Hepatocyte (in vitro differentiated cells): ENCODE data around the gene OR5AN1. TPM values are rescaled to one million over a fixed set of nuclear protein-coding genes. Genes with fewer than 3 reads are reported as not detected.

ENCODE experiments used
- DNase-seq: peaks from one replicate; pipeline ENCODE4 v3.0.0-alpha.2; 2016; ENCODE audit warnings: low spot score
- H2AFZ ChIP-seq: fragments of 200-600 bp; sonication (generic); 2 replicates; pipeline ENCODE4 v1.6.0; 2016; ENCODE audit warnings: antibody characterized with exemption, mild to moderate bottlenecking
- H3K27ac ChIP-seq: fragments of 200-600 bp; sonication (generic); 2 replicates; pipeline ENCODE4 v1.5.1; 2016; ENCODE audit warnings: mild to moderate bottlenecking
- H3K27me3 ChIP-seq: fragments of 200-600 bp; sonication (generic); 2 replicates; pipeline ENCODE4 v1.6.1; 2016
- H3K36me3 ChIP-seq: fragments of 200-600 bp; sonication (generic); replicated peaks from 2 replicates; pipeline ENCODE4 v1.5.1; 2016; ENCODE audit warnings: low read depth; ENCODE audit not compliant: insufficient read depth
- H3K4me1 ChIP-seq: fragments of 200-600 bp; sonication (generic); 2 replicates; pipeline ENCODE4 v1.5.1; 2016; ENCODE audit warnings: mild to moderate bottlenecking, moderate library complexity; ENCODE audit not compliant: insufficient read depth
- H3K4me2 ChIP-seq: fragments of 200-600 bp; sonication (generic); 2 replicates; pipeline ENCODE4 v1.6.0; 2016
- H3K4me3 ChIP-seq: fragments of 200-600 bp; sonication (generic); 2 replicates; pipeline ENCODE4 v1.5.1; 2016; ENCODE audit warnings: mild to moderate bottlenecking
- H3K79me2 ChIP-seq: fragments of 200-600 bp; sonication (generic); 2 replicates; pipeline ENCODE4 v1.6.0; 2017; ENCODE audit warnings: mild to moderate bottlenecking
- H3K9me2 ChIP-seq: fragments of 200-600 bp; sonication (generic); replicated peaks from 2 replicates; pipeline ENCODE4 v1.6.0; 2017; ENCODE audit warnings: mild to moderate bottlenecking; ENCODE audit not compliant: insufficient read depth
- H3K9me3 ChIP-seq: fragments of 200-600 bp; sonication (generic); 2 replicates; pipeline ENCODE4 v1.5.1; 2016; ENCODE audit warnings: low read depth, mild to moderate bottlenecking
- H4K20me1 ChIP-seq: fragments of 200-600 bp; sonication (generic); 2 replicates; pipeline ENCODE4 v1.6.0; 2016; ENCODE audit warnings: mild to moderate bottlenecking; ENCODE audit not compliant: insufficient read depth, poor library complexity, severe bottlenecking
- CTCF ChIP-seq: fragments of 200-600 bp; sonication (generic); IDR thresholded peaks from 2 replicates; pipeline ENCODE4 v1.5.1; 2016; ENCODE audit warnings: antibody characterized with exemption, mild to moderate bottlenecking; ENCODE audit not compliant: poor library complexity
- EZH2 ChIP-seq: fragments of 200-600 bp; sonication (generic); IDR thresholded peaks from 2 replicates; pipeline ENCODE4 v1.6.1; 2016; ENCODE audit warnings: antibody characterized with exemption, mild to moderate bottlenecking, borderline replicate concordance
- EZH2phosphoT487 ChIP-seq: fragments of 200-600 bp; sonication (generic); IDR thresholded peaks from one replicate; pipeline ENCODE4 v1.6.1; 2018; ENCODE audit warnings: antibody characterized with exemption, mild to moderate bottlenecking, low read depth, moderate library complexity; ENCODE audit not compliant: unreplicated experiment, severe bottlenecking
- WGBS: methylation state at CpG from one replicate; pipeline ENCODE4 v1.1.6; 2016; ENCODE audit warnings: low lambda C conversion rate; ENCODE audit errors: missing lambda C conversion rate; 5-methylcytosine and 5-hydroxymethylcytosine counted together
- polyA plus RNA-seq: library from polyadenylated mRNA; unstranded; fragments of >200 nt; fragmentation: Nextera tagmentation; extraction: Ambion mirVana; gene quantifications from 2 replicates; pipeline ENCODE4 v1.2.1, GENCODE V29; 2016
- total RNA-seq: library from RNA; depleted of rRNA; stranded (reverse); fragments of >200 nt; gene quantifications from 2 replicates; pipeline ENCODE4 v1.2.3, GENCODE V29; 2014

OR5AN1 gene
- total and polyA plus RNA-seq, 2 experiments from 2014 or later = not detected

DNA sequence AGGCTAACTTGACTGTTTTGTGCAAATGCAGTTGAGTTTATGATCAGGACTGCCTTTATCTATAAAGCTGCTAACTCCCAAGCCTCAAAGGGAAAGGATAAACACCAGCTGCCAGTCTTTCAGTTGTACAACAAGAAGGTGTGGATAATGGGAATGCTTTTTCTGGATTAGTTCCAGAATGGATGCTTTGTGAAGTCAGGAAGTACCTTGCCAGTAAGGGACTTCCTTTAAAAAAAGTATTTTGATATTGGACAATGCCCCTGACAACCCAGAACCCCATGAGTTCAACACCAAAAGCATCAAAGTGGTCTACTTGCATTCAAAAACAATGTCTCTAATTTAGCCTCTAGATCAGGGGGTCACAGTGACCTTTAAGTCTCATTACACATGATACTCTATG lies 35.5 kb downstream of the OR5AN1 start:
- TF ChIP-seq EZH2phosphoT487 (no peak), CTCF (no peak), EZH2 (no peak)
- no peak overlapping the region for H3K4me2 ChIP-seq

GRCh38 chr11:59400461-59401261 lies 42.0 kb downstream of the OR5AN1 start:
- no peaks in the 10 kb centered on the region for H3K9me2 ChIP-seq
- H3K36me3 ChIP-seq = no peaks in the 10 kb centered on the region
- 80% methylated on average over 3 of the region's 3 CpGs for WGBS
- DNase-seq = no peak
- H3K27me3 ChIP-seq = no peaks in the 10 kb centered on the region
- H3K4me2 ChIP-seq = no peak overlapping the region
- no peaks in the 10 kb centered on the region for H3K9me3 ChIP-seq
- no peaks in the 10 kb centered on the region for H3K4me1 ChIP-seq
- no peaks in the 10 kb centered on the region for H4K20me1 ChIP-seq
- no peaks in the 10 kb centered on the region for H3K79me2 ChIP-seq
- H3K27ac ChIP-seq = no peak overlapping the region
- no peak overlapping the region for H2AFZ ChIP-seq
- H3K4me3 ChIP-seq = no peak overlapping the region
- TF ChIP-seq CTCF = no peak
- no peak for TF ChIP-seq EZH2
- no peak for TF ChIP-seq EZH2phosphoT487

More for the DNA sequence above, 35.5 kb downstream of the OR5AN1 start:
- no peaks in the 10 kb centered on the region for H3K27me3 ChIP-seq
- no peaks in the 10 kb centered on the region for H3K9me2 ChIP-seq
- H3K4me3 ChIP-seq = no peak overlapping the region
- H3K36me3 ChIP-seq = no peaks in the 10 kb centered on the region
- no peaks in the 10 kb centered on the region for H3K4me1 ChIP-seq
- H4K20me1 ChIP-seq = no peaks in the 10 kb centered on the region
- H2AFZ ChIP-seq = no peak overlapping the region
- no peak for DNase-seq
- no peaks in the 10 kb centered on the region for H3K79me2 ChIP-seq
- no peaks in the 10 kb centered on the region for H3K9me3 ChIP-seq
- H3K27ac ChIP-seq = no peak overlapping the region

DNA sequence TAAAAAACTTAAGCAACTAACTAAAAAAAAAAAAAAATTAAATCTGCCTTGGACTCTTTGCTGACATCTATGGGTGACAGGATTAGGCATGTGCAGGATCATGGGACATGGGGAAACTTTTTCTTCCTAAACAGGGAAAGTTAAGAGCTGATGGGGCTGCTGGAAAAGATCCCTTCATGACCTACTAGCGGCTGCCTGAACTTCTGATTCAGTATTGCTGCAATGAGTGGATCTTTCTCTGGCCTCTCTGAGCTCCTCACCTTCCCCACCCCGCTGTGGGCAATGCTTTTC lies 42.5 kb downstream of the OR5AN1 start:
- WGBS = 34% methylated on average over 2 of the region's 2 CpGs
- DNase-seq = no peak
- Histone ChIP-seq H3K4me3 (no peak overlapping the region), H3K4me1 (no peaks in the 10 kb centered on the region), H3K9me3 (no peaks in the 10 kb centered on the region), H2AFZ (no peak overlapping the region), H4K20me1 (no peaks in the 10 kb centered on the region), H3K4me2 (no peak overlapping the region), H3K36me3 (no peaks in the 10 kb centered on the region), H3K27ac (no peak overlapping the region), H3K27me3 (no peaks in the 10 kb centered on the region), H3K9me2 (no peaks in the 10 kb centered on the region), H3K79me2 (no peaks in the 10 kb centered on the region)
- no peak for TF ChIP-seq EZH2phosphoT487
- TF ChIP-seq CTCF = no peak
- TF ChIP-seq EZH2 = no peak

DNA sequence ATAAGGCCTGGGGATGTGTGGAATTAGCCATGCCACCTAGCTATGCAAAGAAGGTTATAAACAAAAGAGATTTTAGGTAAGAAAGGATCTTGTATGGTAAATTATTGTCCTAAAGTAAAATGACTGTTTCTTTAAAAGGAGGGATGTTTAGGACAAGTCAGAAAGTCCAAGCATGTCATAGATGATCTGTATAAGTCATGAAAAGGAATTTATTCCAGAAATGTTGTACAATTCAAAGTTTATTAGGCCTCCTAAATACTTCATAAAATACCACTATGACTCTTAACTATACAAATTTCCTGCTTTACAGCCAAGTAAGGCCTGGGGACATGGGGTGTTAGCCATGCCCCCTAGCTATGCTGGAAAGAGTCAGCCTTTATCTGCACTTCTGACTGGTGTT lies 44.9 kb downstream of the OR5AN1 start:
- TF ChIP-seq CTCF (no peak), EZH2phosphoT487 (no peak), EZH2 (no peak)
- no peaks in the 10 kb centered on the region for H3K9me2 ChIP-seq
- H3K79me2 ChIP-seq = no peaks in the 10 kb centered on the region
- no peak overlapping the region for H3K27ac ChIP-seq
- no peaks in the 10 kb centered on the region for H3K27me3 ChIP-seq
- H3K4me2 ChIP-seq = no peak overlapping the region
- H3K4me1 ChIP-seq = no peaks in the 10 kb centered on the region
- no peak overlapping the region for H2AFZ ChIP-seq
- H3K4me3 ChIP-seq = no peak overlapping the region
- no peak for DNase-seq
- no peaks in the 10 kb centered on the region for H3K9me3 ChIP-seq
- no peaks in the 10 kb centered on the region for H3K36me3 ChIP-seq
- no peaks in the 10 kb centered on the region for H4K20me1 ChIP-seq
